Stimulated activated CD8-positive, alpha-beta memory T cell treated with anti-CD3 and anti-CD28 coated beads, Interleukin-4, amount 100 ng/mL, for 4 hours (primary cell): Measurements from ENCODE around the gene TSSK2.

Experiments
- DNase-seq, 2 donors: peaks; one replicate each; pipeline ENCODE4 v3.0.0-alpha.2; 2020; ENCODE audit warnings: low read depth in 2 of 2, low spot score in 1 of 2

Gene TSSK2

GRCh38 chr22:19105867-19106802 lies 25.0 kb upstream of the TSSK2 start:
- no peak for DNase-seq

GRCh38 chr22:19106886-19107729 lies 24.0 kb upstream of the TSSK2 start:
- DNase-seq: no peak

GRCh38 chr22:19107730-19108074 lies 23.4 kb upstream of the TSSK2 start:
- no peak for DNase-seq

- DNase-seq: no peak
Observed at GRCh38 chr22:19108807-19109197, 22.3 kb upstream of the TSSK2 start.

- DNase-seq: no peak
Observed at GRCh38 chr22:19109198-19110063, 21.7 kb upstream of the TSSK2 start.

- no peak for DNase-seq
Observed at GRCh38 chr22:19110064-19110458, 21.0 kb upstream of the TSSK2 start.

- DNase-seq: no peak
Observed at GRCh38 chr22:19110646-19111045, 20.5 kb upstream of the TSSK2 start.

GRCh38 chr22:19111140-19111539 lies 20.0 kb upstream of the TSSK2 start:
- DNase-seq: no peak

GRCh38 chr22:19111584-19111983 lies 19.5 kb upstream of the TSSK2 start:
- DNase-seq: no peak

- no peak for DNase-seq
Observed at GRCh38 chr22:19113429-19113828, 17.7 kb upstream of the TSSK2 start.

GRCh38 chr22:19114984-19115552 lies 16.0 kb upstream of the TSSK2 start:
- no peak for DNase-seq

- DNase-seq: no peak
Observed at GRCh38 chr22:19115628-19116027, 15.5 kb upstream of the TSSK2 start.

GRCh38 chr22:19117111-19117512 lies 14.0 kb upstream of the TSSK2 start:
- DNase-seq: no peak

GRCh38 chr22:19118329-19118880 lies 12.7 kb upstream of the TSSK2 start:
- no peak for DNase-seq

GRCh38 chr22:19119949-19120348 lies 11.2 kb upstream of the TSSK2 start:
- no peak for DNase-seq

- DNase-seq: no peak
Observed at GRCh38 chr22:19120829-19121630, 10.1 kb upstream of the TSSK2 start.

- no peak for DNase-seq
Observed at GRCh38 chr22:19121631-19122142, 9.4 kb upstream of the TSSK2 start.

- peak; percentile 85 to 93 for DNase-seq
Observed at GRCh38 chr22:19122143-19122751, 8.9 kb upstream of the TSSK2 start, which contains the start of gene DGCR2. Gene DGCR2, minus strand, starts transcription at chr22:19122412. Its CDS starts 206 bp downstream, at chr22:19122206.
